Measurements from ENCODE around the gene FRAT2.

The FRAT2 gene

GRCh38 chr10:97323501-97323900 is 11.0 kb downstream of the FRAT2 start:
- Histone ChIP-seq H3K36me3 (ENCODE audit: control insufficient read depth, insufficient read depth, low read length) (peaks cover under 1% of the 10 kb centered on the region), H3K27ac (ENCODE audit: low read depth, low read length, severe bottlenecking) (no peak overlapping the region), H3K4me3 (ENCODE audit: extremely low read depth, insufficient read depth, low read length, poor library complexity, severe bottlenecking) (no peak overlapping the region), H3K9me3 (ENCODE audit: control insufficient read depth, low read length) (no peaks in the 10 kb centered on the region), H3K4me1 (ENCODE audit: control insufficient read depth, insufficient read depth, low read length, poor library complexity, severe bottlenecking) (peaks cover 6% of the 10 kb centered on the region)
- WGBS, 2 experiments (ENCODE audit: insufficient coverage in 2 of 2), result 80 to 97% methylated on average over 2 to 3 of the region's 4 CpGs

- Histone ChIP-seq H3K27ac (ENCODE audit: low read depth, low read length, severe bottlenecking) (no peak overlapping the region), H3K4me3 (ENCODE audit: extremely low read depth, insufficient read depth, low read length, poor library complexity, severe bottlenecking) (no peak overlapping the region), H3K9me3 (ENCODE audit: control insufficient read depth, low read length) (no peaks in the 10 kb centered on the region), H3K36me3 (ENCODE audit: control insufficient read depth, insufficient read depth, low read length) (no peaks in the 10 kb centered on the region), H3K4me1 (ENCODE audit: control insufficient read depth, insufficient read depth, low read length, poor library complexity, severe bottlenecking) (peaks cover 6% of the 10 kb centered on the region)
- 72 to 75% methylated on average over 2 to 3 of the region's 3 CpGs for WGBS, 2 experiments (ENCODE audit: insufficient coverage in 2 of 2)
Measured at GRCh38 chr10:97321804-97322190, 12.7 kb downstream of the FRAT2 start.

GRCh38 chr10:97321032-97321803 is 13.3 kb downstream of the FRAT2 start:
- Histone ChIP-seq H3K27ac (ENCODE audit: low read depth, low read length, severe bottlenecking) (no peak overlapping the region), H3K36me3 (ENCODE audit: control insufficient read depth, insufficient read depth, low read length) (no peaks in the 10 kb centered on the region), H3K9me3 (ENCODE audit: control insufficient read depth, low read length) (no peaks in the 10 kb centered on the region), H3K4me1 (ENCODE audit: control insufficient read depth, insufficient read depth, low read length, poor library complexity, severe bottlenecking) (peaks cover 6% of the 10 kb centered on the region), H3K4me3 (ENCODE audit: extremely low read depth, insufficient read depth, low read length, poor library complexity, severe bottlenecking) (peak overlapping the region; percentile 63)
- 63 to 65% methylated on average over 35 to 37 of the region's 38 CpGs for WGBS, 2 experiments (ENCODE audit: insufficient coverage in 2 of 2)

GRCh38 chr10:97320480-97321031 is 14.0 kb downstream of the FRAT2 start:
- Histone ChIP-seq H3K4me1 (ENCODE audit: control insufficient read depth, insufficient read depth, low read length, poor library complexity, severe bottlenecking) (peaks cover 6% of the 10 kb centered on the region), H3K36me3 (ENCODE audit: control insufficient read depth, insufficient read depth, low read length) (no peaks in the 10 kb centered on the region), H3K4me3 (ENCODE audit: extremely low read depth, insufficient read depth, low read length, poor library complexity, severe bottlenecking) (peak overlapping the region; percentile 63), H3K9me3 (ENCODE audit: control insufficient read depth, low read length) (no peaks in the 10 kb centered on the region), H3K27ac (ENCODE audit: low read depth, low read length, severe bottlenecking) (no peak overlapping the region)
- 23 to 47% methylated on average over 17 to 21 of the region's 24 CpGs for WGBS, 2 experiments (ENCODE audit: insufficient coverage in 2 of 2)

GRCh38 chr10:97319671-97320479 is 14.7 kb downstream of the FRAT2 start:
- Histone ChIP-seq H3K4me3 (ENCODE audit: extremely low read depth, insufficient read depth, low read length, poor library complexity, severe bottlenecking) (peak overlapping the region; percentile 63), H3K27ac (ENCODE audit: low read depth, low read length, severe bottlenecking) (peak overlapping the region; percentile 6), H3K9me3 (ENCODE audit: control insufficient read depth, low read length) (no peaks in the 10 kb centered on the region), H3K4me1 (ENCODE audit: control insufficient read depth, insufficient read depth, low read length, poor library complexity, severe bottlenecking) (peaks cover 6% of the 10 kb centered on the region), H3K36me3 (ENCODE audit: control insufficient read depth, insufficient read depth, low read length) (no peaks in the 10 kb centered on the region)
- 1% methylated on average over 78 to 83 of the region's 83 CpGs for WGBS, 2 experiments (ENCODE audit: insufficient coverage in 2 of 2)

GRCh38 chr10:97318772-97319651 is 15.5 kb downstream of the FRAT2 start, which contains the start of gene FRAT1:
Gene FRAT1 (plus strand): TSS chr10:97319271. CDS start chr10:97319454, 183 bp downstream.
- H3K4me1 ChIP-seq (ENCODE audit: control insufficient read depth, insufficient read depth, low read length, poor library complexity, severe bottlenecking), result peaks cover 6% of the 10 kb centered on the region
- peak within 1 kb of the TSS; percentile 99 for H3K27ac ChIP-seq (ENCODE audit: low read depth, low read length, severe bottlenecking)
- WGBS, 2 experiments (ENCODE audit: insufficient coverage in 2 of 2), result 0 to 1% methylated on average over 27 to 61 of the region's 79 CpGs
- no peaks in the 10 kb centered on the region for H3K9me3 ChIP-seq (ENCODE audit: control insufficient read depth, low read length)
- peak within 1 kb of the TSS; percentile 63 for H3K4me3 ChIP-seq (ENCODE audit: extremely low read depth, insufficient read depth, low read length, poor library complexity, severe bottlenecking)
- no peaks in the 10 kb centered on the region for H3K36me3 ChIP-seq (ENCODE audit: control insufficient read depth, insufficient read depth, low read length)

GRCh38 chr10:97314671-97315070 is 19.9 kb downstream of the FRAT2 start:
- H3K36me3 ChIP-seq (ENCODE audit: control insufficient read depth, insufficient read depth, low read length), result no peaks in the 10 kb centered on the region
- no peaks in the 10 kb centered on the region for H3K9me3 ChIP-seq (ENCODE audit: control insufficient read depth, low read length)
- H3K27ac ChIP-seq (ENCODE audit: low read depth, low read length, severe bottlenecking), result no peak overlapping the region
- no peaks in the 10 kb centered on the region for H3K4me1 ChIP-seq (ENCODE audit: control insufficient read depth, insufficient read depth, low read length, poor library complexity, severe bottlenecking)
- no peak overlapping the region for H3K4me3 ChIP-seq (ENCODE audit: extremely low read depth, insufficient read depth, low read length, poor library complexity, severe bottlenecking)
- WGBS, 2 experiments (ENCODE audit: insufficient coverage in 2 of 2), result 69 to 100% methylated on average over 2 to 3 of the region's 4 CpGs

- no peaks in the 10 kb centered on the region for H3K4me1 ChIP-seq (ENCODE audit: control insufficient read depth, insufficient read depth, low read length, poor library complexity, severe bottlenecking)
- 90 to 97% methylated on average over 5 of the region's 6 CpGs for WGBS, 2 experiments (ENCODE audit: insufficient coverage in 2 of 2)
- H3K27ac ChIP-seq (ENCODE audit: low read depth, low read length, severe bottlenecking), result no peak overlapping the region
- H3K36me3 ChIP-seq (ENCODE audit: control insufficient read depth, insufficient read depth, low read length), result no peaks in the 10 kb centered on the region
- H3K9me3 ChIP-seq (ENCODE audit: control insufficient read depth, low read length), result no peaks in the 10 kb centered on the region
- no peak overlapping the region for H3K4me3 ChIP-seq (ENCODE audit: extremely low read depth, insufficient read depth, low read length, poor library complexity, severe bottlenecking)
Measured at GRCh38 chr10:97312897-97313296, 21.6 kb downstream of the FRAT2 start.

GRCh38 chr10:97311111-97311626 is 23.4 kb downstream of the FRAT2 start:
- H3K27ac ChIP-seq (ENCODE audit: low read depth, low read length, severe bottlenecking), result no peak overlapping the region
- H3K4me3 ChIP-seq (ENCODE audit: extremely low read depth, insufficient read depth, low read length, poor library complexity, severe bottlenecking), result no peak overlapping the region
- no peaks in the 10 kb centered on the region for H3K36me3 ChIP-seq (ENCODE audit: control insufficient read depth, insufficient read depth, low read length)
- H3K4me1 ChIP-seq (ENCODE audit: control insufficient read depth, insufficient read depth, low read length, poor library complexity, severe bottlenecking), result no peaks in the 10 kb centered on the region
- no peaks in the 10 kb centered on the region for H3K9me3 ChIP-seq (ENCODE audit: control insufficient read depth, low read length)
- 91 to 93% methylated on average over 2 to 4 of the region's 4 CpGs for WGBS, 2 experiments (ENCODE audit: insufficient coverage in 2 of 2)

All from mesodermal cell (in vitro differentiated cells).